ENCODE results near the gene MYH9. TPM values are rescaled to one million over a fixed set of nuclear protein-coding genes. Genes with fewer than 3 reads are reported as not detected.
"Not testable (repeated sequence)": the region's sequence is repeated elsewhere in the genome, so short reads cannot be mapped to it uniquely, and the experiment has no call there.

Gene MYH9
- total RNA-seq (2014; rRNA removed; shearing (Covaris generic)) = 151 TPM in 2 replicates

- Histone ChIP-seq H3K4me3 (peak within 1 kb of the TSS; percentile 70), H3K27ac (peak within 1 kb of the TSS; percentile 56), H3K9me3 (replicated peaks) (no peaks in the 10 kb centered on the region), H3K4me1 (peaks cover 17% of the 10 kb centered on the region), H3K27me3 (no peaks in the 10 kb centered on the region), H3K36me3 (peaks cover 2% of the 10 kb centered on the region)
- peak; percentile 99 for DNase-seq
Observed at GRCh38 chr22:36387959-36388726, at the start of gene MYH9. TSS of gene MYH9 (minus strand) at chr22:36387967. CDS start at chr22:36349236, 38,731 bp downstream.

- peaks cover 75% of the 10 kb centered on the region for H3K4me1 ChIP-seq
Observed at GRCh38 chr22:36435516-36436415, 48.0 kb upstream of the MYH9 start.

DNA sequence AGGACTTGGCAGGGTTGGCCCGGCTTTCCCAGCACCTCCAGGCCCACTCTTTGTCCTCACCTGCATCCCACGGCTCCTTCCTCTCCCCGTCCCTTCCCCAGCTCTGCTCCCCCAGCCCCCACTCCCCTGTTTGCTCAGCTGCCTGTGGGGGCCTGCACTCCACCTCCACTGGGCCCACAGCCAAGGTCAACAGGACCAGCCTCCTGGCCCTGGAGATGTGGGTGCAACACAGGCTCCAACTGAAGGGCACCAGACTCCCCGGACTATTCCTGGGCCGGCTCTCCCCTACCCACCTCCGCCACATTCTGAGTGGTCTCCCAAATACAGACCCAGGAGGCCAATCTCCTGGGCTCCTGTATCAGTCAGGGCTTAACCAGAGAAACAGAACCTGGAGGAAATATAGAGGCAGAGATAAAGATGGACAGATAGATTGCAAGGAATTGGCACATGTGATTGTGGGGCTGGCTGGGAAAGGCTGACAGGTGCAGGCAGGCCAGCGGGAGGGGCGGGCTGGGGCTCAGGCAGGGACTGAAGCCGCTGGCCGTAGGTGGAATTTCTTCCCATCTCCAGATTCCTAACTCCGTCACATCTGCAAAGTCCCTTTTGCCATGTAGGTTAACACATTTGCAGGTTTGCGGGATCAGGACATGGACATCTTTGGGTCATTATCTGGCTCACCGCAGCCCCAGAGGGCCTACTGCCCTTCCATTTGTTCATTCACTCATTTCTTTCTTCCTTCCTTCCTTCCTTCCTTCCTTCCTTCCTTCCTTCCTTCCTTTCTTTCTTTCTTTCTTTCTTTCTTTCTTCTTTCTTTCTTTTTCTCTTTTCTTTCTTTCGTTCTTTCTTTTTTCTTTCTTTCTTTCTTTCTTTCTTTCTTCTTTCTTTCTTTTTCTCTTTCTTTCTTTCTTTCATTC, 45.8 kb upstream of the MYH9 start:
- Histone ChIP-seq H3K9me3 (replicated peaks) (no peaks in the 10 kb centered on the region), H3K4me1 (peaks cover 59% of the 10 kb centered on the region)

More at GRCh38 chr22:36435516-36436415, 48.0 kb upstream of the MYH9 start:
- Histone ChIP-seq H3K9me3 (replicated peaks) (no peaks in the 10 kb centered on the region), H3K27ac (no peak overlapping the region), H3K27me3 (no peaks in the 10 kb centered on the region), H3K36me3 (no peaks in the 10 kb centered on the region), H3K4me3 (no peak overlapping the region)
- peak in 1 of 2 experiments; percentile 38 for DNase-seq

GRCh38 chr22:36432592-36433317, 45.0 kb upstream of the MYH9 start:
- Histone ChIP-seq H3K9me3 (replicated peaks) (no peaks in the 10 kb centered on the region), H3K36me3 (no peaks in the 10 kb centered on the region), H3K4me3 (peak overlapping the region; percentile 59), H3K27me3 (no peaks in the 10 kb centered on the region), H3K4me1 (peaks cover 56% of the 10 kb centered on the region), H3K27ac (peak overlapping the region; percentile 100)
- peak; percentile 95 to 97 for DNase-seq

More for the DNA sequence above, 45.8 kb upstream of the MYH9 start:
- Histone ChIP-seq H3K27me3 (no peaks in the 10 kb centered on the region), H3K27ac (peak overlapping the region; percentile 100), H3K36me3 (no peaks in the 10 kb centered on the region), H3K4me3 (peak overlapping the region; percentile 59)
- peak; percentile 93 to 94 for DNase-seq

DNA sequence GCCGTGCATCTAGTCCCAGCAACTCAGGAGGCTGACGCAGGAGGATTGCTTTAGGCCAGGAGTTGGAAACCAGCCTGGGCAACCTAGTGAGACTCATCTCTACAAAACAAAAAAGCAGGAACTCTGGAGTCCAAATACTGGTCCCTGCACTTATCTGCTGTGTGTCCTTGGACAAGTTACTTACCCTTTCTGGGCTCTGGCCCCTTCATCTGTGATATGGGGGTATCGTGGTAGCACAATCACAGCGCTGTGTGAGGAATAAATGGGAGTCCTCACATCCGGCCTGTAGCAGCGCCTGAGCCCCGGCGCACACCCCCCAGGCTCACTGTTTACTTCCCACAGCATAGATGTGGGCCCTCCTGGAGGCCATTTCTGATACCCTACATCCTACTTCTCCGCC, 44.2 kb upstream of the MYH9 start:
- peak overlapping the region; percentile 59 for H3K4me3 ChIP-seq
- H3K36me3 ChIP-seq = no peaks in the 10 kb centered on the region
- no peaks in the 10 kb centered on the region for H3K27me3 ChIP-seq
- H3K9me3 ChIP-seq (replicated peaks) = no peaks in the 10 kb centered on the region
- peak overlapping the region; percentile 100 for H3K27ac ChIP-seq
- DNase-seq = peak; percentile 49 to 64
- H3K4me1 ChIP-seq = peaks cover 53% of the 10 kb centered on the region

DNA sequence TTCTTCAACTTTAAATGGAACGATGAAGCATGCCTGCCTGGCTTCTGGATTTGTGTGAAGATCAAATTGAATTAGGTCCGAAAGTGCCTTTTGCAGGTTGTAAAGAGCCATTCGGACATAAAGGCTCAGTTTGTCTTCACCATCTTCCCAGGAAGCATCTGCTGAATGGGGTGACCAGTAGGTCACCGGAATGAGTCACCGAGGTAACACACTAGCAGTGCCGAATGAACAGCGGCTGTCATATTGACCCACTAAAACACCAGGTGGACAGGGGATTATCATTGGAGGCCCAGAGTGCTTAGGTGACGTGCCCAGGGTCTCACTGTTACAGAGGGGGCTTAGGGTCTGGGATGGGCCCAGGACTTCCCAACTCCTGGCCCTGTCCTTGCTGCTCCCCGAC, 43.1 kb upstream of the MYH9 start:
- peak overlapping the region; percentile 100 for H3K27ac ChIP-seq
- DNase-seq = peak; percentile 69 to 86
- H3K27me3 ChIP-seq = no peaks in the 10 kb centered on the region
- H3K4me3 ChIP-seq = no peak overlapping the region
- no peaks in the 10 kb centered on the region for H3K36me3 ChIP-seq
- no peaks in the 10 kb centered on the region for H3K9me3 ChIP-seq (replicated peaks)
- peaks cover 61% of the 10 kb centered on the region for H3K4me1 ChIP-seq

- not testable (repeated sequence) for H3K27ac ChIP-seq; H3K36me3 ChIP-seq; H3K9me3 ChIP-seq (replicated peaks); DNase-seq; H3K4me3 ChIP-seq; H3K27me3 ChIP-seq
- H3K4me1 ChIP-seq = peaks cover 35% of the 10 kb centered on the region
Observed at GRCh38 chr22:36427952-36428351, 40.2 kb upstream of the MYH9 start.

DNA sequence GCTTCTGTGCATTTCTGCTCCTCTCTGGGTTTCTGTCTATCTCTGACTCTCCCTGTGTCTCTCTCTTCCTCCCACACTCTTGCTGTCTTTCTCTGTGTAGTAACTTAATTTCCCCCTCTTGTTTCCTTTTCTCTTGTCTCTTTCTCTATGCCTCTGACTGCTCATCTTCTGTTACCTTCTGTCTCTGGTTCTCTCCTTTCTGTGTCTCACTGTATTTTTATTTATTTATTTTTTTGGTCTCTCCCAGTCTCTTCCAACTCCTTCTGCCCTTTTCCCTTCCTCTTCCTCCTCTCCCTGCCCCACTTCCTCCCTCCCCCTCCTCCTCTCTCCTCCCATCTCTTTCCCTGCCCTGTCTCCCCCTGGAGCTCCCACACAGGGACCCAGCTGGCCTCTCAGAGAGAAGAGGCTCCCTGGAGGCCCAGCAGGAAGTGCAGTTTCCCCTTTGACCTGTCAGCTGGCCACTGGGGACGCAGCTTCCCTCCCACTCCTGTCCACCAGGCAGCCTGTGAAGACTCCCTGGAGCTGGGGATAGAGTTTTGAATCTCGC, 38.3 kb upstream of the MYH9 start:
- no peaks in the 10 kb centered on the region for H3K9me3 ChIP-seq (replicated peaks)
- peak; percentile 54 to 56 for DNase-seq
- no peaks in the 10 kb centered on the region for H3K27me3 ChIP-seq
- H3K4me1 ChIP-seq = peaks cover 24% of the 10 kb centered on the region
- H3K4me3 ChIP-seq = no peak overlapping the region
- no peaks in the 10 kb centered on the region for H3K36me3 ChIP-seq
- peak overlapping the region; percentile 26; the same call in 1 of the 2 replicates for H3K27ac ChIP-seq

- Histone ChIP-seq H3K4me1 (peaks cover 26% of the 10 kb centered on the region), H3K9me3 (replicated peaks) (no peaks in the 10 kb centered on the region), H3K4me3 (no peak overlapping the region), H3K27ac (no peak overlapping the region), H3K27me3 (no peaks in the 10 kb centered on the region), H3K36me3 (no peaks in the 10 kb centered on the region)
- no peak for DNase-seq
Observed at GRCh38 chr22:36424901-36425579, 37.3 kb upstream of the MYH9 start.

DNA sequence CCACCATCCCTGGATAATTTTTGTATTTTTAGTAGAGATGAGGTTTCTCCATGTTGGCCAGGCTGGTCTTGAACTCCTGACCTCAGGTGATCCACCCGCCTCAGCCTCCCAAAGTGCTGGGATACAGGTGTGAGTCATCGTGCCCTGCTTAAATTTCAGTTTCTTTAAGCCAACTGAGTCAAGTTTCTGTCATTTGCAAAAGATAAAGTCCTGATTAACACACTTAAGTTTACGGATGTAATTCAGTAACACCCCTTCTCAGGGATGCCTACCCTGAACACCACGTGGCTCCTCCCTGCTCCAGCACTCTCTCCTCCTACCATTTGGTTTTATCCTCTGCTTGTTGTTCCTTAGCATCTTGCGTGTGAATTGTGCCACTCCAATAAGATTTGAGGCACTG, 36.7 kb upstream of the MYH9 start:
- not testable (repeated sequence) for H3K27ac ChIP-seq; H3K9me3 ChIP-seq (replicated peaks); H3K4me3 ChIP-seq; H3K27me3 ChIP-seq; H3K36me3 ChIP-seq; DNase-seq
- H3K4me1 ChIP-seq = peaks cover 30% of the 10 kb centered on the region

GRCh38 chr22:36423461-36424404, 36.0 kb upstream of the MYH9 start:
- Histone ChIP-seq H3K27ac (no peak overlapping the region), H3K27me3 (no peaks in the 10 kb centered on the region), H3K4me3 (no peak overlapping the region), H3K9me3 (replicated peaks) (no peaks in the 10 kb centered on the region), H3K4me1 (peaks cover 34% of the 10 kb centered on the region), H3K36me3 (no peaks in the 10 kb centered on the region)
- DNase-seq = no peak

DNA sequence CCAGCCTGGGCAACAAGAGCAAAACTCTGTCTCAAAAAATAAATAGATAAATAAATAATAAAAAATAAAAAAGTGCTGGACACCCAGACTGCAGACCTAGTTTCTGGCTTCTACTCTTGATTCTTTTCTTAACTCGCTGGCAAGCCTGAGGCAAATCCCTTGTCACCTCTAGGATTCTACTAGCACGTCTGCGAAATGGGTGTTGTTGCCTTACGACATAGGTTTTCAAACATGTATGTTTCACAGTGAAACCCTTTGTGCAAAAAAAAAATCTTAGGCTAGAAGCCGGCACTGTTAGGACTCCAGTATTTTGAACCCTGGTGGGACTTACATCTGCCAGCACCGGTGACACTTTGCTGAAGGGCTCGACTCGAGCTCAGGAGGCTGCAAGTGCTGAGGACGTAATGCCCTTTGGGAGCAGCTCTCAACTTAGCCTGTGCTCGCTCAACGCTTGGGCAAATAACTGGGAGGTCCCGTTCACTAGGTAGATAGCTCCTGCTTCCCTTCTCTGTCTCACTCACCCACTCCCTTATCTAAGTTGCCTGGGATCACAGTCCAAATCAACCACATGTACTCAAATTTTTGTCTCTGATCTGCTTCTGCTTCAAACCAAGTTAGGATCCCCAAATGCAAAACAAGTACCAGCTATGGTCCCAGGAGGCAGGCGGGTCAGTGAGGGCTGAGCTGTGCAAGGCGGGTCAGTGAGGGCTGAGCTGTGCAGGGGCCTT, 34.7 kb upstream of the MYH9 start:
- no peaks in the 10 kb centered on the region for H3K9me3 ChIP-seq (replicated peaks)
- no peak overlapping the region for H3K27ac ChIP-seq
- DNase-seq = no peak
- no peak overlapping the region for H3K4me3 ChIP-seq
- H3K27me3 ChIP-seq = no peaks in the 10 kb centered on the region
- peaks cover 34% of the 10 kb centered on the region for H3K4me1 ChIP-seq
- no peaks in the 10 kb centered on the region for H3K36me3 ChIP-seq
